Endodermal cell (in vitro differentiated cells): ENCODE results near the gene DMPK. TPM values are rescaled to one million over a fixed set of nuclear protein-coding genes. Genes with fewer than 3 reads are reported as not detected.

Experiments used
- DNase-seq: peaks from one replicate; pipeline ENCODE4 v3.0.0-alpha.2; 2017
- H3K27ac ChIP-seq: 2 replicates; pipeline ENCODE4 v1.5.1; 2013; ENCODE audit warnings: mild to moderate bottlenecking, low read depth, low read length, moderate library complexity
- H3K27me3 ChIP-seq: 2 replicates; pipeline ENCODE4 v1.6.1; 2013; ENCODE audit warnings: mild to moderate bottlenecking, low read length, moderate library complexity; ENCODE audit not compliant: insufficient read depth, control insufficient read depth, poor library complexity, severe bottlenecking
- H3K36me3 ChIP-seq: 2 replicates; pipeline ENCODE4 v1.7.0; 2013; ENCODE audit warnings: mild to moderate bottlenecking, low read length, moderate library complexity; ENCODE audit not compliant: control insufficient read depth, insufficient read depth
- H3K4me1 ChIP-seq: one replicate; pipeline ENCODE4 v1.7.0; 2013; ENCODE audit warnings: low read length; ENCODE audit not compliant: control insufficient read depth, insufficient read depth
- H3K4me3 ChIP-seq: 2 replicates; pipeline ENCODE4 v1.5.1; 2013; ENCODE audit warnings: mild to moderate bottlenecking, low read length, moderate library complexity
- H3K9ac ChIP-seq: 2 replicates; pipeline ENCODE4 v1.6.1; 2013; ENCODE audit warnings: mild to moderate bottlenecking, low read length, moderate library complexity; ENCODE audit not compliant: poor library complexity, severe bottlenecking; ENCODE audit errors: extremely low read depth
- H3K9me3 ChIP-seq: 2 replicates; pipeline ENCODE4 v1.6.1; 2013; ENCODE audit warnings: mild to moderate bottlenecking, low read length, moderate library complexity; ENCODE audit not compliant: control insufficient read depth
- H3K27ac Mint-ChIP-seq: 2 replicates; pipeline ENCODE4 v1.8.0; 2020; ENCODE audit warnings: mixed read lengths
- H3K27me3 Mint-ChIP-seq: 2 replicates; pipeline ENCODE4 v1.8.0; 2021; ENCODE audit warnings: mild to moderate bottlenecking, mixed read lengths; ENCODE audit not compliant: insufficient read depth
- H3K36me3 Mint-ChIP-seq: 2 replicates; pipeline ENCODE4 v1.8.0; 2020; ENCODE audit warnings: low read depth, mixed read lengths
- H3K4me1 Mint-ChIP-seq: 2 replicates; pipeline ENCODE4 v1.8.0; 2020; ENCODE audit warnings: mixed read lengths
- H3K4me3 Mint-ChIP-seq: 2 replicates; pipeline ENCODE4 v1.8.0; 2020; ENCODE audit warnings: mild to moderate bottlenecking, moderate library complexity, mixed read lengths
- H3K9me3 Mint-ChIP-seq: 2 replicates; pipeline ENCODE4 v1.8.0; 2020; ENCODE audit warnings: mild to moderate bottlenecking, mixed read lengths
- CTCF ChIP-seq: fragments of 200-600 bp; sonication (generic); conservative IDR thresholded peaks from 2 replicates; pipeline ENCODE4 v1.5.0; 2021; ENCODE audit warnings: antibody characterized with exemption, mild to moderate bottlenecking
- WGBS, 2 experiments: methylation state at CpG; one replicate each; pipeline versions ENCODE4 v1.1.5 to v1.1.7; 2013; ENCODE audit warnings: missing lambda C conversion rate in 2 of 2, mixed read lengths in 1 of 2; ENCODE audit not compliant: insufficient coverage in 1 of 2, insufficient read length in 1 of 2; 5-methylcytosine and 5-hydroxymethylcytosine counted together
- total RNA-seq, 2 donors: library from RNA; stranded (reverse); fragmentation: NEBNext Ultra II Directional in 1 of 2; extraction: Animal tissue kit (Norgen Biotek cat#: 25700) in 1 of 2; gene quantifications; 2 replicates in 1 of 2; 3 replicates in 1 of 2; pipeline ENCODE4 v1.2.1, GENCODE V29; 2021

Gene DMPK
- total RNA-seq, 2 donors from 2014 or later = 58.8 to 75.9 TPM

- no peaks in the 10 kb centered on the region for H3K36me3 ChIP-seq
- WGBS, 2 experiments = 94 to 96% methylated on average over 5 to 8 of the region's 8 CpGs
- H3K27me3 ChIP-seq = no peaks in the 10 kb centered on the region
- no peak overlapping the region for H3K4me3 ChIP-seq
- no peaks in the 10 kb centered on the region for H3K9me3 ChIP-seq
- DNase-seq = no peak
- H3K36me3 Mint-ChIP-seq = no peaks in the 10 kb centered on the region
- H3K4me1 ChIP-seq = no peaks in the 10 kb centered on the region
- H3K27ac Mint-ChIP-seq = no peak overlapping the region
- H3K9ac ChIP-seq = no peak overlapping the region
- no peaks in the 10 kb centered on the region for H3K9me3 Mint-ChIP-seq
- H3K27me3 Mint-ChIP-seq = peaks cover 18% of the 10 kb centered on the region
- no peak for TF ChIP-seq CTCF
- no peak overlapping the region for H3K27ac ChIP-seq
- no peaks in the 10 kb centered on the region for H3K4me1 Mint-ChIP-seq
- no peak overlapping the region for H3K4me3 Mint-ChIP-seq
Measured at GRCh38 chr19:45804959-45805230, 22.6 kb upstream of the DMPK start.

- H3K9ac ChIP-seq = no peak overlapping the region
- H3K36me3 ChIP-seq = no peaks in the 10 kb centered on the region
- H3K4me1 ChIP-seq = no peaks in the 10 kb centered on the region
- H3K27me3 ChIP-seq = no peaks in the 10 kb centered on the region
- Mint-ChIP-seq H3K4me3 (no peak overlapping the region), H3K27me3 (peaks cover 20% of the 10 kb centered on the region), H3K27ac (no peak overlapping the region), H3K9me3 (no peaks in the 10 kb centered on the region), H3K36me3 (no peaks in the 10 kb centered on the region), H3K4me1 (no peaks in the 10 kb centered on the region)
- H3K4me3 ChIP-seq = no peak overlapping the region
- no peak for TF ChIP-seq CTCF
- DNase-seq = no peak
- no peak overlapping the region for H3K27ac ChIP-seq
- no peaks in the 10 kb centered on the region for H3K9me3 ChIP-seq
- WGBS, 2 experiments = 92 to 97% methylated on average over 42 to 57 of the region's 57 CpGs
Measured at GRCh38 chr19:45804140-45804958, 22.1 kb upstream of the DMPK start.

- Mint-ChIP-seq H3K27ac (no peak overlapping the region), H3K36me3 (no peaks in the 10 kb centered on the region), H3K9me3 (no peaks in the 10 kb centered on the region), H3K4me1 (peaks cover 2% of the 10 kb centered on the region), H3K4me3 (no peak overlapping the region), H3K27me3 (peaks cover 22% of the 10 kb centered on the region)
- Histone ChIP-seq H3K4me3 (no peak overlapping the region), H3K27me3 (no peaks in the 10 kb centered on the region), H3K36me3 (no peaks in the 10 kb centered on the region), H3K4me1 (no peaks in the 10 kb centered on the region), H3K9me3 (no peaks in the 10 kb centered on the region), H3K9ac (no peak overlapping the region), H3K27ac (no peak overlapping the region)
- WGBS, 2 experiments = 89 to 92% methylated on average over 6 to 7 of the region's 7 CpGs
- TF ChIP-seq CTCF = no peak
- DNase-seq = no peak
Measured at GRCh38 chr19:45801603-45802175, 19.4 kb upstream of the DMPK start.
